Fibroblast of peridontal ligament (primary cell): ENCODE results near the gene FNBP1.
A peak's percentile ranks its signal among the peaks of the same experiment; 100 is the strongest.
"Not testable (repeated sequence)": the region's sequence is repeated elsewhere in the genome, so short reads cannot be mapped to it uniquely, and the experiment has no call there.

ENCODE experiments used
- DNase-seq: peaks from one replicate; pipeline ENCODE4 v3.0.0-alpha.2; 2010; ENCODE audit errors: extremely low read depth

The FNBP1 gene

DNA sequence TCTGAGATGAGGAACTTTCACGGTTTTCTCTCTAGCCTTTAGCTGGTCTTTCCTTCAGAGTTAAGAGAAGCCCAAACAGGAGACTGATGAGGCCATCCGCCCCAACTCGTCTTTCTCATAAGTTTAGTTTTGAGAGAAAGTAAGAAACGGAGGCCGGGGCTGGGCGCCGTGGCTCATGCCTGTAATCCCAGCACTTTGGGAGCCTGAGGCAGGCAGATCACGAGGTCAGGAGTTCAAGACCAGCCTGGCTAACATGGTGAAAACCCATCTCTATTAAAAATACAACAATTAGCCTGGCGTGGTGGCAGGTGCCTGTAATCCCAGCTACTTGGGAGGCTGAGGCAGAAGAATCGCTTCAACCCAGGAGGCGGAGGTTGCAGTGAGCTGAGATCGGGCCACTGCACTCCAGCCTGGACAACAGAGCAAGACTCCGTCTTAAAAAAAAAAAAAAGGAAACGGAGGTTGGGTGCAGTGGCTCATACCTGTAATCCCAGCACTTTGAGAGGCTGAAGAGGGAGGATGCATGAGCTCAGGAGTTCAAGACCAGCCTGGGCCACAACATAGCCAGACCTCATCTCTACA, 152.2 kb downstream of the FNBP1 start:
- not testable (repeated sequence) for DNase-seq

DNA sequence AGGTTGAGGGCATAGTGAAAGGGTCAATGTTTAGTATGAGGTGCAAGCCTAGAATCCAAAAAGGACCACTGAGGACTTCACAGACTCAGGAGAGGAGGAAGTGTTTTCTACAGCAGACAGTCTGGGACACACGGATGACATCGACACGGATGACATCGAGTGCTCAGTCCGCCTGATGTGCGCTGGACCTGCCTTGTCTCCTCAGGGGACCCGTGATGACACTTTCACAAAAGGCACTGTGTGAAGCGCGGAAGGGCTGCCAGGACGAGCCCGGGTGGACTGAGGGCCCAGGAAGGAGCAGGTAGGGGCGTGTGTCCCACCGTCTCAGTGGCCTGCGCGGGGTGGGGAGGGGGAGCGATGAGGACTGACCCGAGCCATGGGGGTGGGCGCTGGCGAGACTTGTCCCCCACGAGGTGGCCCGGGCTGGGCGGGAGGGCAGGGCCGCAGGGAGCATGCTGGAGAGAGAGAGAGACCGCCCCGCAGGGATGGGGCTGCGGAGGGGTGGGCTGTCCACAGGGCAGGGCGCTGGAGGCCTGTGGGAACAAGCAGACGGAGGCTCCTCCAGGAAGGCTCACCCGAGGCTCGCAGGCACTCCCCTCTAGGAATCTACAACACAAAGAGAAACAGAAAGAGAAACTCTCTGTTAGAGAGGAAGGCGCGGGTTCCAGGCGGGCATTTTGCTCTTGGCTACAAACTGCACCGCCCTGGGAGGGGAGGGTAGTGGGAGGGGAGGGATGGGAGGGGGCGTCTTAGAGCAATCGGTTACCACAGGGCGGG, 152.9 kb downstream of the FNBP1 start:
- DNase-seq = no peak

DNA sequence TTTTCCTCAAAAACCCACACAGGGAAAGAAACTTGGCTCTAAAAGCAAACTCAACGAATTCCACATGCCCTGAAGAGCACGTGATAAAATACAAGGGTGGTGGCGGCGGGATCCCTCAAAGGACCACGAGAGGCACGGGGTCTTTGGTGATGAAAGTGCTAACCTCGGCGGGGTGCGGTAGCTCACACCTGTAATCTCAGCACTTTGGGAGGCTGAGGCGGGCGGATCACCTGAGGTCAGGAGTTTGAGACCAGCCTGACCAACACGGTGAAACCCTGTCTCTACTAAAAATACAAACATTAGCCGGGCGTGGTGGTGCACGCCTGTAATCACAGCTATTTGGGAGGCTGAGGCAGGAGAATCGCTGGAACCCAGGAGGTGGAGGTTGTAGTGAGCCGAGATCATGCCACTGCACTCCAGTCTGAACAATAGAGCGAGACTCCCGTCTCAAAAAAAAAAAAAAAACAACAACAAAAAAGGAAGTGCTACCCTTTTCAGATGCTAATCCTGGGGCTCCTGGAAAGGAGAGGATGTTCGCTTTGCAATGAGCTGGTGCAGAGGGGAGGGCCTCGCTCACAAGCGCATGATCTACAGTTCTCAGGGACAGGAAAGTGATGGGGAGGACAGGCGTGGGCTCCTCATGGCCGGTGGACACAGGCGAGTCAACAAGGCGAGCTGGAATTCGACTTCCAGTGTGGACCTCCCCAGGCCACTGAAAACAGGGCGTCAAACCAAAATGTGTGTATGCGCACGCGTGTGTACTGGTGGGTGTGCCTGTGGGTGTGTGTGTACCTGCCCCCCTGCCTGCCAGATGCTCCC, 153.7 kb downstream of the FNBP1 start:
- no peak for DNase-seq

DNA sequence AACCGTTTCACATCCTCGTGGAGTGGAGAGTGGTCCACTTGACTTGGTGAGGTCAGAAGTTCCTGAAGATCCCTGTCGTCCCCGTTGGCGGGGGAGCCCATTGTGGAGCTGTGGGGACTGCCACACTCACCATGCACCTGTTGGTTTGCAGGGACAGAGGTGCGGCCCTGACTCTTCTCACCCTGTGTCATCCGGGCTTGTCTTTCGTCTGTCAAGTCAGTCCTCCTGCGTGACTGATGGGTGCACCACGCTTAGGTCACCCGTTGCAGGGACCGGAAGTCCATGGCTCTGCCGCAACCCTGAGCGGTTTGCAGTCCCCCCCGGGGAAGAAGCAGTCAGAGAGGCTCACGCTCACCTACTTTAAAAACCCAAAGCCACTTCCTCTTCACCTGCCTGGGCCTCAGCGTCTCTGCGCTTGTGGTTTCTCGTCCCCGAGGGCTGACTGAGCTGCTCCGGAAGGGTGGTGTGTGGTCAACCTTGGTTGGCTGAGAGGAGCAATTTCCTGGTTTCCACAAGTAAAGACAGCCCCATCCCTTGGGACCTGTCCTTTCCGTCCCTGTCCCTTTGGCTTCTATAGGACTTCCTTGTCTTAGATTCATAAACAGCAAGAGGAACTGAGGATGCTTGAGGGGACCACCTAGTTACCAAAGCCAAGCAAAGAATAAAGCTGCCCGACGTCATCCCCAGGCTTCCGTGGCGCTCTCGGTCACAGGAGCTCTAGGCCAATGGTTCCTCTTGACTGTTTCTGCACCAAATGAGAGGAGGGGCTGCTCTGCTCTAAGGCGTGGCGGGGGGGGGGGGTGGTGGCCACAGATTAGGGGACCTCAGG, 154.5 kb downstream of the FNBP1 start:
- DNase-seq = no peak

DNA sequence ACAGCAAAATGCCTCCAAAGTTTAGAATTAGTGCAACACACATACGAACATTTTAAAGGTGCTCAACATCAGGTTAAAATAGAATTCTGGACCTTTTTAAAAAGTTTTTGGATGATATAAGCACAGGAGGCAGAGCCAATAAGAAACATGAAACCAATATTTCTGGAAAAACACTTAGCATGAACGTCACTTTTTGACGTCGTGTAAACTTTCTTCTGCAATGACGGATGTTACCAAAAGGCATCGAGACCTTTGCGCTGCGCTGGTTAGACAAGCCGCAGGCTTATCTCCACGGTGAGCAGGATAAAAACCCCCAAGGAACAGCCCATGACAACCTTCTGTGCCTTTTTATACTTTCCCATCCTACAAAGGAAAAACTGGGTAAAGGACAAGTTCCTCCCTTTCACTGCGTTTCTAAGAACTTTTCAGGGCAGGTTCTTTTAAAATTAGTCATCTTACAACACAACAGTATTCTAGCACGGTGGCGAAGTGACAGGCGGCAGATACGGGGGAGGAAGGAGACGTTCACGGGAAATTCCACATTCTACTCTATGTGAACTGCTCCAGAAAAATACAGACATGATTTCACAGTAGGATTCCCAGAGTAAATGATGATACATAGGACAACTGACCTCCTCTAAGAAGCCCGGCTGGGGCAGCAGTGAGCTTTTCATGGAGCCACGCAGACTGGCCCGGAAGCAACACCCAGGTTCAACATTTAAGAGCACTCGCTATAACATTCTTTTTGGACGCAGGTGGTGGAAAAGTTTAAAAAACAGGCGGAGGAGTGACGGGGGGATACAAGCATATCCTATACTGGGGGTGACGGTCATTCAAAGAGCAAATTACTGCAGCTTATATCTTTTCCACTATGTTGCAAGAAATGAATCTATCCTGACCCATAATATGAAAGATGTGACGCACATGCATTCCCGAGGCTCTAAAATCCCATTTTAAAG, 155.4 kb downstream of the FNBP1 start:
- DNase-seq = no peak

DNA sequence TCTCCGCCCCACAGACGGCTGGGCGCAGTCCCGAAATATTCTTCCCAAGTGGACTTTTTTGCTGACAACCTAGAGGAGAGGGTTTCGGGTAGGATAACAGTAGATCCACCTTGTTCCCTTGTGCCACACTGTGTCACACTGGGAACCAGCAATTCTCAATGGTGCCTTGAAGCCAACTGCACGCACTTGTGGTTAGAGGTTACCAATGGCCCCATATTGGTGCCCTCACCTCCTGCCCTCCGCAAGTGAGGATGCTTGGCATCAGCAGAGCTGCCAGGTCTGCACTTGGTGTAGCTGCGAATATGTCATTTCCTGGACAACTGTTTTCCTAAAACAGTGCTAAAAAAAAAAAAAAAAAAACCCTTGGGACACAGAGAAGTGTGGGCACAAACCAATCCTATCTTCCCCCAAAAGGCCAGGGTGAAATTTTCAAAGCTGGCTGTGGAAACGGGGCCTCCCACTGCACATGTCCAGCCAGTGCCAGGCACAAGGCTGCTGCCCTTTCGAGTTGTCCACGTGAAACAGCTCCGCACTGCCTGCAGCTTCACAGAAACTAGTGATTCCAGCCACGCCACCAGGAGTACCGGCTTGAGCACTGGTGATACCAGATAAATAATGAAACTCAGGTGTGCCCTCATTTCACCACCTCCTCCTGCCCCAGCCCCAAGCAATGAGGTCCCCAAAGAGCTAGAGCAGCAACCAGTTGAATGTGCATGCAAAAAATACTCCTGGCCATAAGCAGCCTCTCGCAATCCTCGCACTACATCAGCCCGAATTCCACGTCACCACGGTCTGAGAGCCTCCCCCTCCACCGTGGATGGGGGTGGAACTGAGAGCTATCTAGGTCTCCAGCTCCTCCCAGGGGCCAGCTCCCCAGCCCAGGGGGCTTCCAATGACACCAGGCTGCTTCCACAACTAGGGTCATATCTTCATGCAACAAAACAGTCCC, 156.5 kb downstream of the FNBP1 start:
- no peak for DNase-seq

DNA sequence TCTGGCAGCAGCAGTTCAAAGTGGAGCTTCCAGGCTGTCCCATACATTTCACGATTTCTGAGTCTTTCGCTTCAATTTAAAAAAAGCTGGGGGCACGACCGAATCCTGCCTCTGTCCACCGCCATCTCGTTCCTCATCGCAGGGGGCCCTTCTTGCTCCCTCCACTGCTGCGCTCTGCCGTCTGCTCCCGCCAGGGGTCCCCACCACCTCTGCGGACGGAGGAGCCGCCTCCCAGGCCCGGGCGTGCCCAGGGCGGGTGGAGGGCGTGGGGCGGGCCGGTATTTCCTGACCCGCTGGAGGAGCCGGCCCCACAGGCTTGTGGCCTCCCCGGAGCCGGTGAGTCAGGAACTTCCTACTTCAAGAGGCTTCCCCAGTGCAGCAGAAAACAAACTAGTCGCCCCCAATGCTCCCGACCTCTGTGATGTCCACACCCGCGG, 157.3 kb downstream of the FNBP1 start:
- DNase-seq = peak; percentile 84

DNA sequence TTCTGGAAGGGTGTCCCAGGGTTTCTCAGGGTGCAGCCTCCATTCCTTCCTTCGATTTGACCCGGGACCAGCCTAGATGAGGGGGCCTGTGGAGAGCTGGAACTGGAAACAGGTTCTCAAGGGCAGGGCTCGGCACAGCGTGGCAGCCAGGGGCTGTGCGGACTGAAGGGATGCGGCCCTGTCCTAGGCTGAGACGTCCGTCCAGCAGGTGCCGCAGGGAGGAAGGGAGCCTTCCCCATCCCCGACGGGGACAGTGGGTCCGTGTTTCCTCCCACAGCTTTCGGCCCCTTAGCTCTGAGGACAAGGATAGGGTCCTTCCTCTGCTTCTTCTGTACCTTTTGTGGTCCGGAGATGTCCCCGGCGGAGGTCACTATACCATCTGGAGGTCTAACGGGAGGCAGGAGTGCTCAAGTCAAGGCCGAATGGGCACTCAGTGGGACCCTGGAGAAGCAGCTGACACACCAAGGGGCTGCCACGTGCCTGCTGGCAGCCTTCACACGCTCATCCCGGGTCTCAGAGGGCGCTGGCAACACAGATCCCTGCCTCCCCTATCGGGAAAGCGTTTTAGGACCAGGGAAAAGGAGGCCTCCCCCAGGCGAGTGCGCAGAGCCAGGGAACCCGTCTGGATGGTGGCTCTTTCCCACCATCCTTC, 157.8 kb downstream of the FNBP1 start:
- DNase-seq = peak; percentile 10

DNA sequence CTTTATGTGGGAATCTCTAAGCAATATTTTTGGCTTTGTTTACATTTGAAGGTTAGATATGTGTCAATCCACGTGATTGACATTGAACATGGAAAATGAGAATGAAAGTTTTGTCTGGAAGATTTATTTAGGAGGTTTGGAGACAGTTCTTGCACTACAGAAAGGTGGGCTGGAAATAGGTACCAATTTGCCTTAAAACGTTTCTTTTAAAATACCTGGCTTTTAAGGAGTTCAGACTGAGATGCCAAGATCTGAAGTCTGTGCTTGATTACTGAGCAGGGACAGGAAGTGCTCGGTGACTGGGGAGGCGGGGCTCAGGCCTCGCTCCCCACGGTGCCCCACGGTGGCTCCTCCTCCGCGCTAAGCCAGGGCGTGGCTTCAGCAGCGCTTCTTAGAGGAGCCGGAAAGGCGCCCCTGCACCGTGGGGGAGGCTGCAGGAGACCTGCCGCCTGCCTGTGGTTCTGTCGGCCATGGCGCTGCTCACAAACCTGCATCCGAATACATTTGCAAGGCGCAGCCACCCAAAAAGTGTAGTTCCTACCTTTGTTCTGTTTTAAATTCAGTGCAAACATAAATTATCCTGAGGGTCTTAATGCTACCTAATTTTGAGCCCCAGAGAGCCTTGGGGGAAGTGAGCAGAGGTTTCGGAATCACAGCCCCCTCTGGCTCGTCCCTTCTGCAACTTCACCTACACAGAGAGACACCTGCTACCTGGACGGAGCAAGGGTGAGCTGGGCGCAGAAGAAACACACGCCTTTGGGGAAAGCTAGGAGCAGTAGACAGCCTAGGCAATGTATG, 158.6 kb downstream of the FNBP1 start:
- DNase-seq = peak; percentile 66

DNA sequence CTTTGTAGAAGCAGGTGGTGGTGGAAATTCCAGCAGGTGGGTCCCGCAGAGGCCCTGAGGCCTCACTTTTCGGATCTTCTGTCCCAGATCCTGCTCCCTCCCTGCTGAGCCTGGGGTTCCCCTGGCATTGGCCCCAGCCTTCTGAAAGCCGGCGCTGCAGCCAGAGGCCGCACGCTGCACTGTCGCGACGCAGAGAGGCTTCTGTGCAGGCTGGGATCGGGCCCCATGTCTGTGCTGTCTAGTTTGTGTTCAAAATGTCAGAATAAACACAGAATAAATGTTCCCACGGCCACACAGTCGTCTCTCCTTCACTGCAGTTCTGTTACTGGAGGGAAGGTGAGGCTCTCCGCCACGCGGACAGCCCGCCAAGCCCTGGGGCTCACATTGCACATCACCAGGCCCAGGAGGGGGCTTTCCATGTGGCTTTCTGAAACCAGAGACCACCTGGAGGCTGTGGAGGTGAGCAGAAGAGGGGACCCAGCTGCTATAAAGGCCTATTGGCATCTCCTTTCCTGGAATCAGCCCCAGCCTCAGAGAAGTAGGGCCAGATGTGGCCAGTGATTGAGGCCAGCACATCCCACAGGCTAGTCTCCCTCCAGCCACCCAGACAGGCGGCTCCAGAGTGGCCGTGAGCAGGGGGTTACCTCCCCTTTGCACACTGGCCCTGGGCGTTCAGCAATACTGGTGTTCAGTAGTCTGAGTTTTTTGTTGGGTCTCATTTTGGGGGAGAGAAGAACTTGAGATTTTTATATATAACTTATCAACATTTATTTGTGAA, 161.3 kb downstream of the FNBP1 start:
- DNase-seq = no peak

DNA sequence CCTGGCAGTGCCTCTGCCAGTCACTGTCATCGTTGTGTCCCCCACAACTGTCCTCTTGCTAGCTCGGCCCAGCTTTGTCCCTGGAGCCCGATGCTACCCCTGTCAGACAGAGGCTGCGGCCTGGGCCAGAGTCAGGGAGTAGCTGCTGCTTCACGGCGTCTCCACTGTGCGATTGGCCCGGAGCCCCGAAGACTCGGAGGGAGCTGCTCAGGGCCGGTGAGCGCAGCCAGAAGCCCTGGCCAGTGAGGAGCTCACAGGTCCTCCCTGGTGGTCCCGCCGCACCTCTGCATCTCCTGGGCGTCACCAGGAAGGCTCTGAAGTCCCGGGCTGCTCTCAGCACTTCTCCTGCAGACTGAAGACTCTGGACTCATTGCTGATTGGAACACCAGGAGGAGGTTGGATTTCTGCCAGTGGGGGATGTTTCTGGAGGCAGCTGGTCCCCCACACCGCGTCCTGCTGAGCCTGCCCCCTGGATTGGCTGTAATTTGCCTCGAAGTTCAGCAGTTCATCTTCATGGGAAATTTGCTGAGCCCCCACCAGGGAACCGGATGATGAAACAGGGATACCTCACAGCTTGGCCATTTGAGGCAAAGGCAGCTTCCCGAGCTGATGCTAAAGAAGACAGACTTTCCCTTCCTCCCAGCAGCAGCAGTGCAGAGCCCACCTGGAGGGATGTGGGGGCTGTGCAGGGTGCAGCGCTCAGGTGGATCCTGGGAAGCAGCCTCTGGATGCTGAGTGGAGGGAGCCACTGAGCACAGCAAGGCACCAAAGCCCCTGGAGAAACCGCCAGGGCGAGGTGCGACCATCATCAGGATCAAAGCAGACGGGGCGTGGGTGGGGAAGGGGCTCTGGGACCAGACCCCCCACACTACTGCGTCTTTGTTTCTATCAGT, 162.1 kb downstream of the FNBP1 start:
- DNase-seq = no peak

DNA sequence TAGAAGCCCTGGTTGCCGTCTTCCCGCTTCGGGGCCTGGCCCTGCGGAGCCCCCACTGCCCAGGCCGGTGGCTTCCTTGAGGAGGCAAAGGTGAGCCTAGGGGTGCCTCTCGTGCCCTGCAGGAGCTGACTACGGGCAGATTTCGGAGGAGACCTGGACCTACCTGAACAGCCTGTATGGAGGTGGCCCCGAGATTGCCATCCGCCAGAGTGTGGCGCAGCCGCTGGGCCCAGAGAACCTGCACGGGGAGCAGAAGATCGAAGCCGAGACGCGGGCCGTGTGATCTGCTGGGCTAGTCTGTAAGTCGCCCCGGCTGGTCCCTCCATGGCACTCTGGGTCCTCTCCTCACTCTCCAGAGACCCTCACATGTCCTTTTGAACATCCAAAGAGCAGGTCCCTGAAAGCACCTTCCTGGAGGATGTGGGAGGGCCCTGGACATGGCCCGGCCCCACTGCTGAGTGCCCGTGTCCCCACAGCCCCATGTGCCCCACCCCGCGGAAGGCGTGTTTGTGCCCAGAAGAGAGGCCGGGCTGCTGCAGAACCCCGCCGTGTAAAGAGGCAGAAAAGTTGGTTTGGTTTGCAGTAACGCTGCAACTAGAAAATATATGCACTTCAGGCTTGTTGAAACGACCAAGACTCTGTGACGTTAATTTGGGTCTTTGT, 162.9 kb downstream of the FNBP1 start:
- DNase-seq = no peak

DNA sequence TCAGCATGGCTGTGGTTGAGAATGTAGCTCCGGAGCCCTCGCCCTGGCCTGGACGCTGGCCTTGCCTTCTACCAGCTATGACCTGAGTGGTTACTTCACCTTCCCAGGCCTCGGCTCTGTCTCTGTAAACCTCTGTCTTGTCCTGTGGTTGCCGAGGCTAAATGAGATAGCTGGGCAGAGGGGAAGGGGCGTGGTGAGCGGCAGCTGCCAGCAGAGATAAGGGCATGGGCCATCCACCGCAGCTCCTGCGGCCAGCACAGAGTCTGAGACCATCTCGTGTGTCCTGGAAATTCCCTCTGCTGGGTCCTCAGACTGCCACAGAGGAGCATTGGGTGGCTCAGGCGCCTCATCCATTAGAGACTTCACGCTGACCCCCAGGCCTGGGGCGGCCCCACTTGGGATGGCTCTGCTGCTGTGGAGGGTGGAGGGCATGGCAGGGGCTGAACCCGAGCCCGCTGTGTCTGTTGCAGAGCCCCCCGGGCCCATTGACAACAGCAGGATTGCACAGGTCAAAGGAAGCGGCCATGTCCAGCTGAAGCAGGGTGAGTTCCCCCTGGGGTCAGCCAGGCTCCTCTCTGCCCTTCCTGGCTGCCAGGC, 163.8 kb downstream of the FNBP1 start:
- no peak for DNase-seq

DNA sequence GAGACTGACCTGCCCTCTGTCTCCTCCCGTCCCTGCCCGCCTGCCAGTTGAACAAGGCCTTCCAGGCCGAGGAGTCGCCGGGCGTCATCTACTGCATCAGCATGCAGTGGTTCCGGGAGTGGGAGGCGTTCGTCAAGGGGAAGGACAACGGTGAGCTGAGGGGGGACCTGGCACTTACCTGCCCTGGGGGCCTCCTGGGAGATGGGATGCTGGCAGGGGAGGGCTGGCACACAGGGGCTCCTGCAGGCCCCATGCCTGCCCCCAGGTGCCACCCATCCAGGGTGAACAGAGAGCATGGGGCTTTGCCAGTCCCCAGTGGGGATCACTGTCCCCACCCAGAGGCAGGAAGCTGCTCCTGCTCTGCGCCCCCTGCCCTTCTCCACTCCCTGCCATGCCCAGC, 164.7 kb downstream of the FNBP1 start:
- DNase-seq = no peak

DNA sequence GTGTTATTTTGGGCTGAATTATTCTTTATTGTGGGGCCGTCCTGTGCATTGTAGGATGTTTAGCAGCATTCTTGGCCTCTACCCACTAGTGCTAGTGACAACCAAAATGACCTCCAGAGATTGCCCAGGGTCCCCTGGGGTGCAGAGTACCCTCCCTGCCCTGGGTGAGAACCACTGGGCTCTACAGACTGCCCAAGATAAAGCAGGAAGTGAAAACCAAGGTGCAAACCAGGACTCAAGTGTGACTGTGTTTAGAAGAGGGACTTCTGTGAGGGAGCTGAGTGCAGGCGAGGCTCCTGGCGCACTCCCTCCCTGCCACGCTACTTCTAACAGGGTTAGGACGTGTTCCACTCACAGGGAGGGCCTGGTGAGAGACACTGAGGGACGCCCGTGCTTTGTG, 166.2 kb downstream of the FNBP1 start:
- no peak for DNase-seq
